Measurements from ENCODE around the gene JAKMIP2. TPM values are rescaled to one million over a fixed set of nuclear protein-coding genes. Genes with fewer than 3 reads are reported as not detected.
A peak's percentile ranks its signal among the peaks of the same experiment; 100 is the strongest.

Gene JAKMIP2
- total and polyA plus RNA-seq, 10 donors: 0.09 to 2.4 (median 1.5) TPM

GRCh38 chr5:147712598-147712997 is 69.9 kb downstream of the JAKMIP2 start:
- intact Hi-C loops (cut with DNase I; ENCODE audit: low total_unique reads): no loop called here
- peaks cover 0 to 3% (median 0%) of the 10 kb centered on the region in 7 donors for H3K27me3 ChIP-seq (replicated peaks in 1 of 7)
- no peak overlapping the region for H3K27ac ChIP-seq
- no peak for DNase-seq
- peak overlapping the region in 1 of 8 donors; percentile 15 for H3K4me3 ChIP-seq
- no peak for TF ChIP-seq POLR2A (IDR thresholded peaks at IDR 0.05)
- TF ChIP-seq POLR2AphosphoS5 (IDR thresholded peaks at IDR 0.05): no peak
- TF ChIP-seq, protein P1, sequence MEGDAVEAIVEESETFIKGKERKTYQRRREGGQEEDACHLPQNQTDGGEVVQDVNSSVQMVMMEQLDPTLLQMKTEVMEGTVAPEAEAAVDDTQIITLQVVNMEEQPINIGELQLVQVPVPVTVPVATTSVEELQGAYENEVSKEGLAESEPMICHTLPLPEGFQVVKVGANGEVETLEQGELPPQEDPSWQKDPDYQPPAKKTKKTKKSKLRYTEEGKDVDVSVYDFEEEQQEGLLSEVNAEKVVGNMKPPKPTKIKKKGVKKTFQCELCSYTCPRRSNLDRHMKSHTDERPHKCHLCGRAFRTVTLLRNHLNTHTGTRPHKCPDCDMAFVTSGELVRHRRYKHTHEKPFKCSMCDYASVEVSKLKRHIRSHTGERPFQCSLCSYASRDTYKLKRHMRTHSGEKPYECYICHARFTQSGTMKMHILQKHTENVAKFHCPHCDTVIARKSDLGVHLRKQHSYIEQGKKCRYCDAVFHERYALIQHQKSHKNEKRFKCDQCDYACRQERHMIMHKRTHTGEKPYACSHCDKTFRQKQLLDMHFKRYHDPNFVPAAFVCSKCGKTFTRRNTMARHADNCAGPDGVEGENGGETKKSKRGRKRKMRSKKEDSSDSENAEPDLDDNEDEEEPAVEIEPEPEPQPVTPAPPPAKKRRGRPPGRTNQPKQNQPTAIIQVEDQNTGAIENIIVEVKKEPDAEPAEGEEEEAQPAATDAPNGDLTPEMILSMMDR (IDR thresholded peaks at IDR 0.05 in 8 of 11, conservative IDR thresholded peaks at IDR 0.05 in 3 of 11): no peak
- no peaks in the 10 kb centered on the region for H3K9me3 ChIP-seq
- H3K4me1 ChIP-seq: no peaks in the 10 kb centered on the region
- WGBS, 5 donors: 14 to 31% (median 26%) methylated on average over 4 of the region's 4 CpGs
- no peaks in the 10 kb centered on the region for H3K36me3 ChIP-seq

GRCh38 chr5:147712019-147712418 is 70.5 kb downstream of the JAKMIP2 start:
- DNase-seq: no peak
- intact Hi-C loops (cut with DNase I; ENCODE audit: low total_unique reads): no loop called here
- Histone ChIP-seq H3K36me3 (no peaks in the 10 kb centered on the region), H3K27me3 (replicated peaks in 1 of 7) (peaks cover 0 to 3% (median 0%) of the 10 kb centered on the region in 7 donors), H3K27ac (no peak overlapping the region), H3K4me1 (no peaks in the 10 kb centered on the region), H3K4me3 (no peak overlapping the region), H3K9me3 (no peaks in the 10 kb centered on the region)
- WGBS, 5 donors: 70 to 87% (median 85%) methylated on average over 3 of the region's 3 CpGs
- TF ChIP-seq POLR2AphosphoS5 (IDR thresholded peaks at IDR 0.05) (no peak), POLR2A (IDR thresholded peaks at IDR 0.05) (no peak)
- TF ChIP-seq, protein P1 (IDR thresholded peaks at IDR 0.05 in 8 of 11, conservative IDR thresholded peaks at IDR 0.05 in 3 of 11): no peak

GRCh38 chr5:147711019-147711418 is 71.5 kb downstream of the JAKMIP2 start:
- H3K36me3 ChIP-seq: no peaks in the 10 kb centered on the region
- peaks cover 0 to 3% (median 0%) of the 10 kb centered on the region in 7 donors for H3K27me3 ChIP-seq (replicated peaks in 1 of 7)
- no peaks in the 10 kb centered on the region for H3K9me3 ChIP-seq
- no peak for DNase-seq
- TF ChIP-seq POLR2AphosphoS5 (IDR thresholded peaks at IDR 0.05) (no peak), POLR2A (IDR thresholded peaks at IDR 0.05) (no peak)
- TF ChIP-seq, protein P1 (IDR thresholded peaks at IDR 0.05 in 8 of 11, conservative IDR thresholded peaks at IDR 0.05 in 3 of 11): no peak
- H3K4me3 ChIP-seq: no peak overlapping the region
- intact Hi-C loops (cut with DNase I; ENCODE audit: low total_unique reads): no loop called here
- WGBS, 5 donors: 36 to 79% (median 77%) methylated on average over 1 of the region's 1 CpG
- no peaks in the 10 kb centered on the region for H3K4me1 ChIP-seq
- H3K27ac ChIP-seq: no peak overlapping the region

DNA sequence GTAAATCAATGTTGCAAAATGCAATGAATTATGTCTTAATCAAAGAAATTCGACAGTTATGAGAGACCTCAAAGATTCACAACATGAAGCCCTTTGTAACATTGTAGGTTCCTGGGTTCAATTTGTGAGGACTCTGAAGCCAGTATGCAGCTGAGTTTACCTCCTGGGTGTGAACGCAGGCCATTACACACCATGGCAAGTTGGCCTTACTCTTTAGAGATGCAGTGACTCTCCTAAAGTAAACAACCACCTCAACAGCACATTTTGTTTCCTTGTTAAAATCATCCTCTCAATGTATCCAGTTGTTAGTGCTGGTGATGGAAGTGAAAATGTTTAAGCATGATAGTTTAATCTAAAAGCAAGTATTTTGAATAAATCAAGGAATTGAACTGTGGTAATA is 73.8 kb downstream of the JAKMIP2 start:
- intact Hi-C loops (cut with DNase I; ENCODE audit: low total_unique reads): no loop called here
- Histone ChIP-seq H3K4me1 (no peaks in the 10 kb centered on the region), H3K4me3 (no peak overlapping the region), H3K36me3 (no peaks in the 10 kb centered on the region), H3K9me3 (no peaks in the 10 kb centered on the region), H3K27me3 (replicated peaks in 1 of 7) (peaks cover 0 to 3% (median 0%) of the 10 kb centered on the region in 7 donors), H3K27ac (no peak overlapping the region)
- 72 to 90% (median 77%) methylated on average over 2 of the region's 2 CpGs for WGBS, 5 donors
- TF ChIP-seq POLR2AphosphoS5 (IDR thresholded peaks at IDR 0.05) (no peak), POLR2A (IDR thresholded peaks at IDR 0.05) (no peak)
- TF ChIP-seq, protein P1 (IDR thresholded peaks at IDR 0.05 in 8 of 11, conservative IDR thresholded peaks at IDR 0.05 in 3 of 11): no peak
- no peak for DNase-seq

Data from spleen (tissue), 11 donors.